H1 (cell line): Measurements from ENCODE around the gene MBD1. TPM values are rescaled to one million over a fixed set of nuclear protein-coding genes. Genes with fewer than 3 reads are reported as not detected.

Experiments
- CTCF ChIA-PET: fragments of 300-600 bp; sonication (Branson Sonifier 250); formaldehyde crosslinking; loops from one replicate; lab custom pipeline; 2021; ENCODE audit not compliant: partially characterized antibody; lab: Charles Lee
- POLR2A ChIA-PET: fragments of 300-600 bp; sonication (Branson Sonifier 250); formaldehyde crosslinking; loops from one replicate; lab custom pipeline; 2021; ENCODE audit warnings: inconsistent platforms; ENCODE audit not compliant: partially characterized antibody; lab: Charles Lee
- DNase-seq, 2 experiments: peaks; one replicate each; pipeline versions ENCODE4 v3.0.0 to v3.0.0-alpha.2; 2010 to 2022; ENCODE audit warnings: low spot score in 2 of 2, low read depth in 1 of 2, mixed read lengths in 1 of 2
- FAIRE-seq: peaks from 2 replicates; lab custom pipeline; 2011; peaks lifted over from hg19 to GRCh38; lab: Jason Lieb, UNC
- H2AFZ ChIP-seq: 2 replicates; pipeline ENCODE4 v1.8.1; 2012; ENCODE audit warnings: low read length, inconsistent platforms
- H2AK5ac ChIP-seq: 2 replicates; pipeline ENCODE4 v1.6.1; 2013; ENCODE audit warnings: low read depth, low read length
- H2BK120ac ChIP-seq: replicated peaks from 2 replicates; pipeline ENCODE3; 2013; ENCODE audit warnings: low read depth, low read length, inconsistent platforms
- H2BK12ac ChIP-seq: 2 replicates; pipeline ENCODE4 v1.6.1; 2013; ENCODE audit warnings: low read depth, low read length
- H2BK15ac ChIP-seq: 2 replicates; pipeline ENCODE4 v1.6.1; 2013; ENCODE audit warnings: low read length
- H2BK20ac ChIP-seq: 2 replicates; pipeline ENCODE4 v1.6.1; 2013; ENCODE audit warnings: low read length
- H2BK5ac ChIP-seq: 2 replicates; pipeline ENCODE4 v1.6.1; 2013; ENCODE audit warnings: low read depth, low read length
- H3K14ac ChIP-seq: 2 replicates; pipeline ENCODE4 v1.6.1; 2013; ENCODE audit warnings: inconsistent platforms; ENCODE audit not compliant: insufficient read length
- H3K18ac ChIP-seq: 2 replicates; pipeline ENCODE4 v1.6.1; 2013; ENCODE audit warnings: low read length; ENCODE audit errors: extremely low read depth
- H3K23ac ChIP-seq: 2 replicates; pipeline ENCODE4 v1.6.1; 2013; ENCODE audit warnings: inconsistent platforms; ENCODE audit not compliant: insufficient read length
- H3K23me2 ChIP-seq: 2 replicates; pipeline ENCODE4 v1.6.1; 2013; ENCODE audit warnings: low read depth, low read length
- H3K27ac ChIP-seq: 2 replicates; pipeline ENCODE4 v1.6.1; 2011; ENCODE audit warnings: low read depth, low read length, inconsistent platforms
- H3K27me3 ChIP-seq, 4 experiments: replicated peaks in 1 of 4; 1 replicate in 1 of 4; 2 replicates in 3 of 4; pipeline versions ENCODE4 v1.6.1 to v1.8.1; 2011 to 2013; ENCODE audit warnings: low read length in 3 of 4, mild to moderate bottlenecking in 3 of 4, inconsistent platforms in 2 of 4, mixed read lengths in 2 of 4, moderate library complexity in 1 of 4; ENCODE audit not compliant: control insufficient read depth in 3 of 4, insufficient read depth in 3 of 4; ENCODE audit errors: extremely low read depth in 1 of 4
- H3K36me3 ChIP-seq, 4 experiments: 2 replicates each; pipeline versions ENCODE4 v1.6.1 to v1.8.1; 2011 to 2013; ENCODE audit warnings: mild to moderate bottlenecking in 4 of 4, low read length in 3 of 4, moderate library complexity in 2 of 4, control low read depth in 1 of 4, inconsistent platforms in 1 of 4; ENCODE audit not compliant: insufficient read depth in 4 of 4, control insufficient read depth in 2 of 4
- H3K4ac ChIP-seq: replicated peaks from 2 replicates; pipeline ENCODE3; 2013; ENCODE audit warnings: low read length, low read depth, mixed read lengths, inconsistent platforms; ENCODE audit not compliant: insufficient read length
- H3K4me1 ChIP-seq, 4 experiments: replicated peaks in 1 of 4; 1 replicate in 1 of 4; 2 replicates in 3 of 4; pipeline versions ENCODE4 v1.6.1 to v1.8.1; 2011 to 2013; ENCODE audit warnings: low read length in 3 of 4, inconsistent platforms in 2 of 4, mixed read lengths in 1 of 4; ENCODE audit not compliant: insufficient read depth in 4 of 4, control insufficient read depth in 3 of 4
- H3K4me2 ChIP-seq, 2 experiments: 2 replicates each; pipeline versions ENCODE4 v1.6.1 to v1.8.1; 2011 to 2013; ENCODE audit warnings: low read depth in 2 of 2, low read length in 2 of 2, control low read depth in 1 of 2, inconsistent platforms in 1 of 2, mild to moderate bottlenecking in 1 of 2; ENCODE audit not compliant: insufficient read depth in 1 of 2
- H3K4me3 ChIP-seq, 4 experiments: fragments of 200-600, 300-600 bp in 1 of 4; sonication (generic), shearing (Covaris generic), sonication (Bioruptor Twin) in 1 of 4; 2 replicates each; pipeline versions ENCODE4 v1.5.1 to v1.8.1; 2011 to 2016; ENCODE audit warnings: low read length in 4 of 4, low read depth in 3 of 4, control low read depth in 2 of 4, inconsistent platforms in 2 of 4, mild to moderate bottlenecking in 2 of 4, mixed read lengths in 1 of 4, moderate library complexity in 1 of 4; ENCODE audit not compliant: insufficient read depth in 2 of 4; ENCODE audit errors: extremely low read depth in 1 of 4
- H3K56ac ChIP-seq: replicated peaks from 2 replicates; pipeline ENCODE3; 2013; ENCODE audit warnings: low read depth, mild to moderate bottlenecking, mixed read lengths, low read length, inconsistent platforms; ENCODE audit not compliant: insufficient read length
- H3K79me1 ChIP-seq: 2 replicates; pipeline ENCODE4 v1.6.1; 2013; ENCODE audit warnings: low read depth, low read length, control low read depth
- H3K79me2 ChIP-seq, 2 experiments: 2 replicates each; pipeline versions ENCODE4 v1.6.1 to v1.8.1; 2012 to 2013; ENCODE audit warnings: low read length in 2 of 2, mild to moderate bottlenecking in 2 of 2, inconsistent platforms in 1 of 2; ENCODE audit not compliant: insufficient read depth in 2 of 2, control insufficient read depth in 1 of 2
- H3K9ac ChIP-seq, 4 experiments: replicated peaks in 1 of 4; 1 replicate in 1 of 4; 2 replicates in 3 of 4; pipeline versions ENCODE4 v1.6.1 to v1.8.1; 2011 to 2013; ENCODE audit warnings: low read depth in 3 of 4, low read length in 3 of 4, control low read depth in 2 of 4, mild to moderate bottlenecking in 2 of 4, moderate library complexity in 2 of 4, inconsistent platforms in 1 of 4; ENCODE audit errors: extremely low read depth in 1 of 4
- H3K9me3 ChIP-seq, 2 experiments: 2 replicates each; pipeline versions ENCODE4 v1.6.1 to v1.8.1; 2012 to 2013; ENCODE audit warnings: mild to moderate bottlenecking in 2 of 2, moderate library complexity in 2 of 2, control low read depth in 1 of 2, inconsistent platforms in 1 of 2, low read depth in 1 of 2, low read length in 1 of 2, mixed read lengths in 1 of 2; ENCODE audit not compliant: insufficient read depth in 2 of 2
- H4K20me1 ChIP-seq, 2 experiments: replicated peaks in 1 of 2; 2 replicates each; pipeline versions ENCODE3 to v1.8.1; 2011 to 2013; ENCODE audit warnings: inconsistent platforms in 2 of 2, low read length in 2 of 2, mild to moderate bottlenecking in 1 of 2; ENCODE audit not compliant: insufficient read depth in 2 of 2, control insufficient read depth in 1 of 2
- H4K5ac ChIP-seq: 2 replicates; pipeline ENCODE4 v1.6.1; 2013; ENCODE audit warnings: low read length, low read depth, mixed read lengths, inconsistent platforms; ENCODE audit not compliant: insufficient read length
- H4K8ac ChIP-seq: 2 replicates; pipeline ENCODE4 v1.8.0; 2013; ENCODE audit warnings: mild to moderate bottlenecking, moderate library complexity, low read length, inconsistent platforms; ENCODE audit not compliant: insufficient read depth; ENCODE audit errors: extremely low read depth
- H4K91ac ChIP-seq: replicated peaks from 2 replicates; pipeline ENCODE3; 2013; ENCODE audit warnings: low read length, mixed read lengths, inconsistent platforms; ENCODE audit not compliant: insufficient read length
- ATF2 ChIP-seq: IDR thresholded peaks from 2 replicates; pipeline ENCODE4 v1.6.1; 2012; ENCODE audit warnings: low read length, inconsistent platforms
- CBX8 ChIP-seq: fragments of 300-800, 300-1000 bp; sonication (generic); IDR thresholded peaks from 2 replicates; pipeline ENCODE4 v1.7.1; 2016; ENCODE audit warnings: low read depth, low read length, borderline replicate concordance
- JUN ChIP-seq: IDR thresholded peaks from 2 replicates; pipeline ENCODE4 v1.6.1; 2011; ENCODE audit warnings: low read depth, mild to moderate bottlenecking, improper control_type of control experiment, low read length
- JUND ChIP-seq: IDR thresholded peaks from 2 replicates; pipeline ENCODE4 v1.6.1; 2011; ENCODE audit warnings: mild to moderate bottlenecking, improper control_type of control experiment, low read length
- KDM1A ChIP-seq: fragments of 200-600, 300-600 bp; sonication (generic); IDR thresholded peaks from 2 replicates; pipeline ENCODE4 v1.7.1; 2016; ENCODE audit warnings: mild to moderate bottlenecking, low read length, borderline replicate concordance
- POU5F1 ChIP-seq: IDR thresholded peaks from 2 replicates; pipeline ENCODE4 v1.6.1; 2011; ENCODE audit warnings: low read depth, mild to moderate bottlenecking, low read length, moderate library complexity
- RXRA ChIP-seq: IDR thresholded peaks from 2 replicates; pipeline ENCODE4 v1.6.1; 2011; ENCODE audit warnings: low read depth, mild to moderate bottlenecking, low read length, moderate library complexity; ENCODE audit not compliant: insufficient read depth
- SIN3A ChIP-seq, 2 experiments: IDR thresholded peaks in 1 of 2; conservative IDR thresholded peaks in 1 of 2; 2 replicates each; pipeline ENCODE4 v1.6.1; 2011 to 2012; ENCODE audit warnings: low read length in 2 of 2, improper control_type of control experiment in 1 of 2, low read depth in 1 of 2, mild to moderate bottlenecking in 1 of 2
- TAF1 ChIP-seq: IDR thresholded peaks from 2 replicates; pipeline ENCODE4 v1.6.1; 2011; ENCODE audit warnings: mild to moderate bottlenecking, low read depth, low read length
- WGBS, 2 experiments: shearing (Covaris generic) in 1 of 2; methylation state at CpG; one replicate each; pipeline versions ENCODE4 v1.1.6 to v1.1.7; 2013 to 2015; ENCODE audit warnings: low lambda C conversion rate in 2 of 2, mixed read lengths in 2 of 2, inconsistent platforms in 1 of 2, low coverage in 1 of 2, missing lambda C conversion rate in 1 of 2; ENCODE audit not compliant: insufficient replicate concordance in 2 of 2, insufficient coverage in 1 of 2, insufficient read length in 1 of 2; ENCODE audit errors: extremely low coverage in 1 of 2, missing lambda C conversion rate in 1 of 2; 5-methylcytosine and 5-hydroxymethylcytosine counted together
- polyA plus RNA-seq, 7 experiments: library from polyadenylated mRNA; depleted of rRNA in 3 of 7; stranded (reverse) in 5 of 7; unstranded in 2 of 7; fragments of >200 nt in 5 of 7; fragments of 200-250 nt in 2 of 7; gene quantifications; 1 replicate in 5 of 7; 2 replicates in 1 of 7; 4 replicates in 1 of 7; pipeline versions ENCODE4 v1.2.1 to v1.2.3, GENCODE V29; 2011 to 2013; ENCODE audit warnings: missing spikeins in 2 of 7, mixed read lengths in 2 of 7
- total RNA-seq: library from RNA; stranded (reverse); fragmentation: NEBNext Ultra II Directional; extraction: Animal tissue kit (Norgen Biotek cat#: 25700); gene quantifications from 2 replicates; pipeline ENCODE4 v1.2.1, GENCODE V29; 2021

The MBD1 gene
- total and polyA plus RNA-seq, 2 of the 8 experiments (the other 6 are each of a cell fraction or from before 2014, with no cell fraction given), result 32.2 to 41.6 TPM

GRCh38 chr18:50282521-50283335, 1.4 kb upstream of the MBD1 start:
- Histone ChIP-seq H4K8ac (no peak overlapping the region; the same call in 1 of the 2 replicates), H3K4me3 (no peak overlapping the region), H3K27ac (no peak overlapping the region), H3K4ac (no peak overlapping the region), H4K91ac (no peak overlapping the region), H3K56ac (no peak overlapping the region), H4K20me1 (peaks cover 0 to 5% of the 10 kb centered on the region in 2 experiments), H3K23ac (no peak overlapping the region), H2BK12ac (no peak overlapping the region), H3K4me1 (peaks cover 0 to 13% (median 6%) of the 10 kb centered on the region in 4 experiments; a peak in 5 of 7 replicates), H3K36me3 (peaks cover 3 to 25% (median 21%) of the 10 kb centered on the region in 4 experiments), H3K79me2 (peaks cover 0 to 30% of the 10 kb centered on the region in 2 experiments; a peak in 2 of 4 replicates), H3K27me3 (no peaks in the 10 kb centered on the region), H2BK5ac (no peak overlapping the region), H2AFZ (no peak overlapping the region), H2AK5ac (no peak overlapping the region), H3K23me2 (peaks cover 18% of the 10 kb centered on the region), H3K18ac (no peak overlapping the region), H3K9me3 (no peaks in the 10 kb centered on the region), H2BK20ac (no peak overlapping the region), H2BK120ac (no peak overlapping the region), H3K14ac (no peak overlapping the region), H3K4me2 (peak overlapping the region in 1 of 2 experiments; percentile 97; a peak in 1 of 4 replicates), H3K79me1 (peaks cover 6% of the 10 kb centered on the region; the same call in 1 of the 2 replicates), H2BK15ac (no peak overlapping the region), H4K5ac (no peak overlapping the region), H3K9ac (no peak overlapping the region)
- ChIA-PET POLR2A (interaction anchor here (1.3 kb wide), 1 partner anchor 25 kb away, joined by 4 read pairs; no protein-coding TSS in a partner anchor), CTCF (interaction anchor here (0.7 to 3.2 kb wide), 4 partner anchors 14 to 265 kb away, joined by 3 to 16 read pairs (median 11); no protein-coding TSS in a partner anchor)
- DNase-seq (no peak), FAIRE-seq (no peak)
- WGBS, 2 experiments, result 90% methylated on average over 37 of the region's 42 CpGs; no CpG with 5 or more reads in 1 of the 2 experiments
- TF ChIP-seq RXRA, result no peak
- TF ChIP-seq TAF1, result no peak
- no peak for TF ChIP-seq ATF2
- no peak for TF ChIP-seq JUND
- no peak for TF ChIP-seq JUN
- no peak for TF ChIP-seq SIN3A (conservative IDR thresholded peaks at IDR 0.05 in 1 of 2, IDR thresholded peaks at IDR 0.05 in 1 of 2; ENCODE audit: low read depth in 1 of 2, low read length in 2 of 2)
- no peak for TF ChIP-seq CBX8
- no peak for TF ChIP-seq KDM1A
- TF ChIP-seq POU5F1, result no peak
